Measurements from ENCODE around the gene GRIK4. TPM values are rescaled to one million over a fixed set of nuclear protein-coding genes. Genes with fewer than 3 reads are reported as not detected.

GRIK4 gene
- total and polyA plus RNA-seq, 8 donors, result 0.06 to 0.31 TPM; not detected in 6

GRCh38 chr11:120706257-120706656 lies 194.7 kb downstream of the GRIK4 start:
- Histone ChIP-seq H3K4me3 (no peak overlapping the region), H3K27me3 (no peaks in the 10 kb centered on the region), H3K27ac (no peak overlapping the region), H3K9me3 (peaks cover 7 to 30% (median 29%) of the 10 kb centered on the region in 4 donors), H3K4me1 (peaks cover 0 to 12% (median 4%) of the 10 kb centered on the region in 4 donors), H3K36me3 (no peaks in the 10 kb centered on the region)
- intact Hi-C loops (cut with DNase I; ENCODE audit: low total_unique reads), result no loop called here
- no peak for DNase-seq
- TF ChIP-seq POLR2A (IDR thresholded peaks at IDR 0.05) (no peak), CTCF (IDR thresholded peaks at IDR 0.05) (no peak), EP300 (IDR thresholded peaks at IDR 0.05) (no peak)
- WGBS, 5 donors, result 69 to 86% (median 77%) methylated on average over 5 of the region's 5 CpGs

- no peak for DNase-seq
- Histone ChIP-seq H3K27ac (no peak overlapping the region), H3K27me3 (no peaks in the 10 kb centered on the region), H3K36me3 (no peaks in the 10 kb centered on the region), H3K4me3 (no peak overlapping the region), H3K4me1 (peaks cover 0 to 13% (median 5%) of the 10 kb centered on the region in 4 donors), H3K9me3 (peaks cover 7 to 30% (median 29%) of the 10 kb centered on the region in 4 donors)
- WGBS, 5 donors, result 77 to 90% (median 87%) methylated on average over 4 of the region's 4 CpGs
- intact Hi-C loops (cut with DNase I; ENCODE audit: low total_unique reads), result no loop called here
- no peak for TF ChIP-seq POLR2A (IDR thresholded peaks at IDR 0.05)
- no peak for TF ChIP-seq EP300 (IDR thresholded peaks at IDR 0.05)
- no peak for TF ChIP-seq POLR2AphosphoS5 (IDR thresholded peaks at IDR 0.05)
- TF ChIP-seq CTCF (IDR thresholded peaks at IDR 0.05), result no peak
Measured at GRCh38 chr11:120707098-120707497, 195.6 kb downstream of the GRIK4 start.

GRCh38 chr11:120707663-120708062 lies 196.1 kb downstream of the GRIK4 start:
- Histone ChIP-seq H3K4me3 (no peak overlapping the region), H3K36me3 (no peaks in the 10 kb centered on the region), H3K4me1 (peaks cover 0 to 13% (median 5%) of the 10 kb centered on the region in 4 donors), H3K9me3 (peaks cover 7 to 30% (median 29%) of the 10 kb centered on the region in 4 donors), H3K27ac (no peak overlapping the region), H3K27me3 (no peaks in the 10 kb centered on the region)
- TF ChIP-seq POLR2AphosphoS5 (IDR thresholded peaks at IDR 0.05) (no peak), POLR2A (IDR thresholded peaks at IDR 0.05) (no peak)
- 74 to 84% (median 79%) methylated on average over 2 of the region's 2 CpGs for WGBS, 5 donors
- intact Hi-C loops (cut with DNase I; ENCODE audit: low total_unique reads), result no loop called here
- DNase-seq, result no peak

GRCh38 chr11:120708511-120709183 lies 197.1 kb downstream of the GRIK4 start:
- WGBS, 5 donors, result 72 to 96% (median 81%) methylated on average over 10 to 11 of the region's 11 CpGs
- Histone ChIP-seq H3K27ac (no peak overlapping the region), H3K27me3 (no peaks in the 10 kb centered on the region), H3K36me3 (no peaks in the 10 kb centered on the region), H3K4me1 (peaks cover 0 to 13% (median 5%) of the 10 kb centered on the region in 4 donors), H3K9me3 (peaks cover 7 to 30% (median 29%) of the 10 kb centered on the region in 4 donors), H3K4me3 (no peak overlapping the region)
- TF ChIP-seq POLR2AphosphoS5 (IDR thresholded peaks at IDR 0.05) (no peak), CTCF (IDR thresholded peaks at IDR 0.05) (no peak), EP300 (IDR thresholded peaks at IDR 0.05) (no peak), POLR2A (IDR thresholded peaks at IDR 0.05) (no peak)
- no peak for DNase-seq
- intact Hi-C loops (cut with DNase I; ENCODE audit: low total_unique reads), result no loop called here

- TF ChIP-seq POLR2AphosphoS5 (IDR thresholded peaks at IDR 0.05) (no peak), POLR2A (IDR thresholded peaks at IDR 0.05) (no peak), CTCF (IDR thresholded peaks at IDR 0.05) (no peak), EP300 (IDR thresholded peaks at IDR 0.05) (no peak)
- no peaks in the 10 kb centered on the region for H3K27me3 ChIP-seq
- H3K9me3 ChIP-seq, result peaks cover 7 to 25% (median 23%) of the 10 kb centered on the region in 4 donors
- no peak overlapping the region for H3K27ac ChIP-seq
- 76 to 84% (median 82%) methylated on average over 10 of the region's 10 CpGs for WGBS, 5 donors
- H3K36me3 ChIP-seq, result no peaks in the 10 kb centered on the region
- intact Hi-C loops (cut with DNase I; ENCODE audit: low total_unique reads), result no loop called here
- H3K4me1 ChIP-seq, result peaks cover 0 to 13% (median 5%) of the 10 kb centered on the region in 4 donors
- no peak overlapping the region for H3K4me3 ChIP-seq
- no peak for DNase-seq
Measured at GRCh38 chr11:120709808-120710207, 198.3 kb downstream of the GRIK4 start.
